Measurements from ENCODE around the gene SNIP1.
"Not testable (repeated sequence)": the region's sequence is repeated elsewhere in the genome, so short reads cannot be mapped to it uniquely, and the experiment has no call there.

- TF ChIP-seq, protein P1, sequence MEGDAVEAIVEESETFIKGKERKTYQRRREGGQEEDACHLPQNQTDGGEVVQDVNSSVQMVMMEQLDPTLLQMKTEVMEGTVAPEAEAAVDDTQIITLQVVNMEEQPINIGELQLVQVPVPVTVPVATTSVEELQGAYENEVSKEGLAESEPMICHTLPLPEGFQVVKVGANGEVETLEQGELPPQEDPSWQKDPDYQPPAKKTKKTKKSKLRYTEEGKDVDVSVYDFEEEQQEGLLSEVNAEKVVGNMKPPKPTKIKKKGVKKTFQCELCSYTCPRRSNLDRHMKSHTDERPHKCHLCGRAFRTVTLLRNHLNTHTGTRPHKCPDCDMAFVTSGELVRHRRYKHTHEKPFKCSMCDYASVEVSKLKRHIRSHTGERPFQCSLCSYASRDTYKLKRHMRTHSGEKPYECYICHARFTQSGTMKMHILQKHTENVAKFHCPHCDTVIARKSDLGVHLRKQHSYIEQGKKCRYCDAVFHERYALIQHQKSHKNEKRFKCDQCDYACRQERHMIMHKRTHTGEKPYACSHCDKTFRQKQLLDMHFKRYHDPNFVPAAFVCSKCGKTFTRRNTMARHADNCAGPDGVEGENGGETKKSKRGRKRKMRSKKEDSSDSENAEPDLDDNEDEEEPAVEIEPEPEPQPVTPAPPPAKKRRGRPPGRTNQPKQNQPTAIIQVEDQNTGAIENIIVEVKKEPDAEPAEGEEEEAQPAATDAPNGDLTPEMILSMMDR (IDR thresholded peaks at IDR 0.05), result not testable (repeated sequence)
- TF ChIP-seq POLR2A (IDR thresholded peaks at IDR 0.05), result not testable (repeated sequence)
Measured at GRCh38 chr1:37502791-37503190, 51.3 kb downstream of the SNIP1 start.

Data from ovary (tissue), 3 donors.